Gastrocnemius medialis (tissue), 4 donors: ENCODE measurements around the gene TTR.

Experiments
- CTCF ChIP-seq, 5 experiments: fragments of 450-650 bp in 3 of 5; fragments of 200-600 bp in 2 of 5; sonication (generic) in 2 of 5; IDR thresholded peaks in 4 of 5; conservative IDR thresholded peaks in 1 of 5; 1 replicate in 4 of 5; 2 replicates in 1 of 5; pipeline ENCODE4 v1.5.1; 2016 to 2019; ENCODE audit warnings: antibody characterized with exemption in 5 of 5, mild to moderate bottlenecking in 3 of 5, moderate library complexity in 3 of 5
- POLR2A ChIP-seq, 2 donors: fragments of 450-650 bp; IDR thresholded peaks; one replicate each; pipeline ENCODE4 v1.6.1; 2017; ENCODE audit warnings: antibody characterized with exemption in 2 of 2, mild to moderate bottlenecking in 2 of 2, moderate library complexity in 2 of 2

GRCh38 chr18:31611511-31611910 lies 19.8 kb downstream of the TTR start:
- TF ChIP-seq CTCF (IDR thresholded peaks at IDR 0.05 in 4 of 5, conservative IDR thresholded peaks at IDR 0.05 in 1 of 5) (no peak), POLR2A (IDR thresholded peaks at IDR 0.05) (no peak)
